Adrenal gland (tissue), 5 donors: ENCODE results near the gene OSBPL9.

Experiments used
- POLR2A ChIP-seq, 2 donors: fragments of 450-650 bp; IDR thresholded peaks; one replicate each; pipeline ENCODE4 v1.6.1; 2017; ENCODE audit warnings: antibody characterized with exemption in 2 of 2, mild to moderate bottlenecking in 2 of 2, moderate library complexity in 1 of 2
- TF ChIP-seq, protein P1 (sequence below), 6 experiments: fragments of 450-650 bp in 4 of 6; fragments of 200-600 bp in 2 of 6; sonication (generic) in 1 of 6; IDR thresholded peaks; 1 replicate in 5 of 6; 2 replicates in 1 of 6; pipeline versions ENCODE4 v1.5.1 to v1.8.0; 2016 to 2021; ENCODE audit warnings: antibody characterized with exemption in 6 of 6, mild to moderate bottlenecking in 2 of 6, moderate library complexity in 1 of 6
- donor health status: DM: no; HTN: no; CAD: no.

- TF ChIP-seq, protein P1, sequence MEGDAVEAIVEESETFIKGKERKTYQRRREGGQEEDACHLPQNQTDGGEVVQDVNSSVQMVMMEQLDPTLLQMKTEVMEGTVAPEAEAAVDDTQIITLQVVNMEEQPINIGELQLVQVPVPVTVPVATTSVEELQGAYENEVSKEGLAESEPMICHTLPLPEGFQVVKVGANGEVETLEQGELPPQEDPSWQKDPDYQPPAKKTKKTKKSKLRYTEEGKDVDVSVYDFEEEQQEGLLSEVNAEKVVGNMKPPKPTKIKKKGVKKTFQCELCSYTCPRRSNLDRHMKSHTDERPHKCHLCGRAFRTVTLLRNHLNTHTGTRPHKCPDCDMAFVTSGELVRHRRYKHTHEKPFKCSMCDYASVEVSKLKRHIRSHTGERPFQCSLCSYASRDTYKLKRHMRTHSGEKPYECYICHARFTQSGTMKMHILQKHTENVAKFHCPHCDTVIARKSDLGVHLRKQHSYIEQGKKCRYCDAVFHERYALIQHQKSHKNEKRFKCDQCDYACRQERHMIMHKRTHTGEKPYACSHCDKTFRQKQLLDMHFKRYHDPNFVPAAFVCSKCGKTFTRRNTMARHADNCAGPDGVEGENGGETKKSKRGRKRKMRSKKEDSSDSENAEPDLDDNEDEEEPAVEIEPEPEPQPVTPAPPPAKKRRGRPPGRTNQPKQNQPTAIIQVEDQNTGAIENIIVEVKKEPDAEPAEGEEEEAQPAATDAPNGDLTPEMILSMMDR (IDR thresholded peaks at IDR 0.05): no peak
- no peak for TF ChIP-seq POLR2A (IDR thresholded peaks at IDR 0.05)
Measured at GRCh38 chr1:51623450-51623849, 6.6 kb downstream of the OSBPL9 start.
